Measurements from ENCODE around the gene DLG2. TPM values are rescaled to one million over a fixed set of nuclear protein-coding genes. Genes with fewer than 3 reads are reported as not detected.

DLG2 gene
- total and polyA plus RNA-seq, 2 donors (not counting 3 experiments of a cell fraction or from before 2014, with no cell fraction given) = 0.15 to 1.1 TPM

GRCh38 chr11:85596886-85597285, 30.3 kb downstream of the DLG2 start:
- no peak overlapping the region for H3K4me3 ChIP-seq (replicated peaks in 1 of 3; ENCODE audit: insufficient read depth in 1 of 3, low read depth in 1 of 3, low read length in 3 of 3)
- H3K79me2 ChIP-seq (ENCODE audit: control insufficient read depth, insufficient read depth, low read length) = no peaks in the 10 kb centered on the region
- no peaks in the 10 kb centered on the region for H3K9me1 ChIP-seq (replicated peaks; ENCODE audit: control insufficient read depth, extremely low read depth, insufficient read depth, low read length)
- no peak overlapping the region for H3K9ac ChIP-seq (replicated peaks; ENCODE audit: extremely low read depth, insufficient read depth, low read length)
- FAIRE-seq = no peak
- H3K27ac ChIP-seq (ENCODE audit: insufficient read depth, low read depth, low read length) = no peak overlapping the region
- no peak for TF ChIP-seq POLR2AphosphoS5 (IDR thresholded peaks at IDR 0.05; ENCODE audit: insufficient read depth, low read depth, low read length)
- no peak for TF ChIP-seq MYC (IDR thresholded peaks at IDR 0.05; ENCODE audit: low read depth, low read length)
- TF ChIP-seq CTCF (IDR thresholded peaks at IDR 0.05; ENCODE audit: extremely low read depth in 1 of 2, insufficient read depth in 1 of 2, low read depth in 1 of 2, low read length in 2 of 2) = no peak
- TF ChIP-seq POLR2A (IDR thresholded peaks at IDR 0.05; ENCODE audit: low read depth, low read length) = no peak
- no peak for TF ChIP-seq FOS (IDR thresholded peaks at IDR 0.05; ENCODE audit: borderline replicate concordance, insufficient read depth, low read length)
- TF ChIP-seq GATA2 (IDR thresholded peaks at IDR 0.05; ENCODE audit: insufficient read depth, insufficient read length, low read depth, low read length) = no peak
- TF ChIP-seq MAX (IDR thresholded peaks at IDR 0.05; ENCODE audit: insufficient read depth, insufficient read length) = no peak
- no peak for TF ChIP-seq JUN (IDR thresholded peaks at IDR 0.05; ENCODE audit: borderline replicate concordance, insufficient read depth, insufficient read length, low read depth)
- no peak for TF ChIP-seq EZH2 (IDR thresholded peaks at IDR 0.05; ENCODE audit: borderline replicate concordance, low read depth, low read length, severe bottlenecking)
- H3K9me3 ChIP-seq (replicated peaks; ENCODE audit: control insufficient read depth, insufficient read depth, low read length) = no peaks in the 10 kb centered on the region
- no TSS peak for BruUV-seq (replicated peaks)
- no peaks in the 10 kb centered on the region for H3K36me3 ChIP-seq (ENCODE audit: control insufficient read depth in 2 of 2, extremely low read depth in 1 of 2, insufficient read depth in 2 of 2, low read length in 2 of 2)
- no peaks in the 10 kb centered on the region for H4K20me1 ChIP-seq (replicated peaks; ENCODE audit: control insufficient read depth, extremely low read depth, insufficient read depth, low read length)
- dilution Hi-C loops (cut with MboI; ENCODE audit: extremely low pct_ligation_motif_present, low sequenced_read_pairs) (no loop called here), intact Hi-C loops (cut with micrococcal nuclease) (loop anchor here (5.0 to 10.0 kb wide), 2 partner anchors 345 to 618 kb away; no protein-coding TSS in a partner anchor)
- ChIA-PET CTCF (interaction anchor here (1.2 to 1.6 kb wide), 2 partner anchors 19 to 694 kb away, joined by 3 to 4 read pairs; no protein-coding TSS in a partner anchor), POLR2A (no interaction called here)
- DNase-seq (ENCODE audit: low read depth, low spot score) = no peak
- H2AFZ ChIP-seq (ENCODE audit: low read depth, low read length) = no peak overlapping the region
- H3K4me2 ChIP-seq (ENCODE audit: insufficient read depth, low read length) = no peak overlapping the region
- no peaks in the 10 kb centered on the region for H3K4me1 ChIP-seq (ENCODE audit: control insufficient read depth, extremely low read depth, insufficient read depth, low read length)
- H3K27me3 ChIP-seq (ENCODE audit: control insufficient read depth in 2 of 2, insufficient read depth in 2 of 2, low read length in 2 of 2) = no peaks in the 10 kb centered on the region
